GM12874 (cell line): ENCODE measurements around the gene UPF2.

Experiments used
- TF ChIP-seq, protein P1 (sequence below): IDR thresholded peaks from 2 replicates; pipeline ENCODE4 v1.5.1; 2011; ENCODE audit warnings: low read depth, mild to moderate bottlenecking, control low read depth, low read length, moderate library complexity; ENCODE audit not compliant: insufficient read depth

The UPF2 gene

DNA sequence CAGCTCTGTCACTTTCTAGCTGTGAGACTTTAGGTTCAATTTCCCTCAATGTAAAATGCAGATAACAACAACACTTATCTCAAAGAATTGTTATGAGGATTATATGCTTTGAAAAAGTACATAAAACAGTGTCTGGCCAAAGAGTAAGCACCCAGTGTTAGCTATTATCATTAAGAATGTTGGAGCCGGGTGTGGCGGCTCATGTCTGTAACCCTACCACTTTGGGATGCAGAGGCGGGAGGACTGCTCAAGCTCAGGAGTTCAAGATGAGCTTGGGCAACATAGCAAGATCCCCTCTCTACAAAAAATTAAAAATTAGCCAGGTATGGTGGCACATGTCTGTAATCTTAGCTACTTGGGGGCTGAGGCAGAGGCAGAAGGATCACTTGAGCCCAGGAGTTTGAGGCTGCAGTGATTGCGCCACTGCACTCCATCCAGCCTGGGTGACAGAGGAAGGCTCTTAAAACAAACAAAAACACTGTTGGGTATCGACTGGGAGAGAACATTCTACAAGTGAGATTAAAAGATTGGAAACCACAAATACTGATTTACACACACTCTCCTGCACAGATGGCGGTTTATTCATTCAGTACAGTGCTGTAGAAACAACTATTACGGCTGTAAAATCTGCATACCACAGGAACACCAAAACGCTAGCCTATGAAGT lies 112.2 kb downstream of the UPF2 start:
- TF ChIP-seq, protein P1, sequence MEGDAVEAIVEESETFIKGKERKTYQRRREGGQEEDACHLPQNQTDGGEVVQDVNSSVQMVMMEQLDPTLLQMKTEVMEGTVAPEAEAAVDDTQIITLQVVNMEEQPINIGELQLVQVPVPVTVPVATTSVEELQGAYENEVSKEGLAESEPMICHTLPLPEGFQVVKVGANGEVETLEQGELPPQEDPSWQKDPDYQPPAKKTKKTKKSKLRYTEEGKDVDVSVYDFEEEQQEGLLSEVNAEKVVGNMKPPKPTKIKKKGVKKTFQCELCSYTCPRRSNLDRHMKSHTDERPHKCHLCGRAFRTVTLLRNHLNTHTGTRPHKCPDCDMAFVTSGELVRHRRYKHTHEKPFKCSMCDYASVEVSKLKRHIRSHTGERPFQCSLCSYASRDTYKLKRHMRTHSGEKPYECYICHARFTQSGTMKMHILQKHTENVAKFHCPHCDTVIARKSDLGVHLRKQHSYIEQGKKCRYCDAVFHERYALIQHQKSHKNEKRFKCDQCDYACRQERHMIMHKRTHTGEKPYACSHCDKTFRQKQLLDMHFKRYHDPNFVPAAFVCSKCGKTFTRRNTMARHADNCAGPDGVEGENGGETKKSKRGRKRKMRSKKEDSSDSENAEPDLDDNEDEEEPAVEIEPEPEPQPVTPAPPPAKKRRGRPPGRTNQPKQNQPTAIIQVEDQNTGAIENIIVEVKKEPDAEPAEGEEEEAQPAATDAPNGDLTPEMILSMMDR, result no peak

DNA sequence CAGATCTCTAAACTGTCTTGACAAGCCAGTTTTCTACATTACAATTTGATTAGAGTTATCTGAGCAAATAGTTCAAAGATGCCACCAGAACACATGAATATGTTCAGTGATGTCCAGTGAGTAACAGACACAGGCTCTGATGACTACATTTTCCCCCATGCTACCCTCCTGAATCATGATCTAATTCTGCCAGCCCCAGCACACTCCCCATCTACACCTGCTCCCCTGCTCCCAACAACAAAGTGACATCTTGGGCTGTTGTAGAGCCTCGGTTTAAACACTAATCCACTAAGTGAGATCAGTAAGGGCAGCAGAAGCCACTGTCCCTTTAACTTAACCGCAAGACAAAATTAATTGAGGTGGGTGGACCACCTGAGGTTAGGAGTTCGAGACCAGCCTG lies 114.9 kb downstream of the UPF2 start:
- TF ChIP-seq, protein P1, result no peak

DNA sequence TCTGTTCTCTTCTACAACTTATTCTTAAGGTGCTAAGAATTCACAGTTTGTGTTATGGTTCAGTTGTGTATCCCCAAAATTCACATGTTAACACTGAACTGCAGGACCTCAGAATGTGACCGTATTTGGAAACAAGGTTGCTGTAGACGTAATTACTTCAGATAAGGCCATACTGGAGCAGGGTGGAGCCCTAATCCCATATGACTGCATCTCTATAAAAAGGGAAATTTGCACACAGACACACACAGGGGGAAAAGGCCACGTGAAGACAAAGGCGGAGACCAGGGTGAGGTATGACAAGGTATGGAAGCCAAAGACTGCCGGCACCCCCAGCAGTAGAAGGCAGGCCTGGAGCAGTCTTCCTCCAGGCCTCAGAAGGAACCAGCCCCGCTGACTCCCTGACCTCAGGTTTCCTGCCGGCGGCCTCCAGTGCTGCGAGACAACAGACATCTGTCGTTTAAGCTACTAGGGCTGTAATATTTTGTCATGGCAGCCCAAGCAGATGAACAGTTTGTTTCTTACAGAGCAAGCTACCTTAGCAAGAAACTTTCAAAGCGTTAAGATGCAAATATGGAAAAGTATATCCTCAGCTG lies 120.7 kb downstream of the UPF2 start:
- TF ChIP-seq, protein P1, result no peak

DNA sequence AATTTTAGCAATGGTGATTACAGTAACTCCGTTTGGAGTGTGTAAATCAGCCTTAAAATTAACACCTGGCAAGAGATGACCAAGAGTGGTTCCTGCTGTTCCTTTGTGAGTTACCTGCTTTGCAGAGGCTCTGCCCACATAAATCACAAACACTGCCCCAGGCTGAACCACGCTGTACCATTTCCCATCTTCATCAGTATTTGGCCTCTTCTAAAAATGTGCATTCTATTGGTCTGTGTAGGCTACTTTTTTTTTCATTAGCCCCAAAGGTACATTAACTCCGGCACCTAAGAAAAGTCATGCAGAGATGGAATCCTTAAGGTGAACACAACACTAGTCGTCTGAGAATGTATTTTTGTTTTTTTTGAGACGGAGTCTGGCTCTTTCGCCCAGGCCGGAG lies 123.3 kb downstream of the UPF2 start:
- TF ChIP-seq, protein P1, result no peak

DNA sequence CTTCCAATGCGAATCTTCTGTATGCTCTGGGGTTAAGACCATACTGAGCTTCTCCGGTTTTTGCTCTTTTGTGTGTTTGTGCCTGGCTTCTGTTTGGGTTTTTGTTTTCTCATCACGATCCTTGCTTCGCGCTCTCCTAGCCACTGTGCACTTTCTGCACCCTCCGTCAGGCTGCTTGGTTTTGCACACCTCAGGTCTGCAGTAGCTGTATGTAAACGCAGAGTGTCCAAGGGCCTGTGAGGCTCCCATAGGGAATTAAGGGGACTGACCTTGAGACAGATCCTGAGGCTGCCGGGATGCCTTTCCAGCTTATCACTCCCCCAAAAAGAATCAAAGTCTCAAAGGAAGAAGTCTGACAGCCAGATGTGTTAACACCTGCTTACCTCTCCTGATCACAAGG lies 124.2 kb downstream of the UPF2 start:
- TF ChIP-seq, protein P1, result no peak

DNA sequence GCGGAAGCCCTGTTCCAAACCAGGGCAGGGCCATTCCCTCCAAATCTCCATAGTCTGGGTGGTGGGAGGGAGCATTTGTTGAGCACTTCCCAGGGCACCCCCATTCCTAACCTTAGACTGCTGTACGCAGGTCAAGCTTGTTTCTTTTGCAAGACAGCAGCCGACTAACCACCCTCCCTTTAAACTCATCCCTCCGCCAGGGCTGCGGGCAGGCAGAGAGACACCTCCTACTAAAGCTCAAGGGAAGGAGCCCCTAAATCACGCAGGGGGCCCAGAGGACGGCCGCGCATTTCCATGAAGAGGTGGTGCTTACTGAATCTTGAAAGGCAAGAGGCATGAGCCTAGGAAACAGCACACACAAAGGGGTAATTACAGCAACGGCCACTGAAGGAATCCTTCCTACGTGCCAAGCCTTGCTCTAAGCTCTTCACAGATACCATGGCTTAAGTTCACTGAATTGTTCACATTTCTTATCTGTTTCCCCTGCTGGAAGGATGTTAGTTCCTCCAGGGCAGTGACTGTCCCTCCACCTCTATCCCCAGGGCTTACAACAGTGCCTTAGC lies 129.4 kb downstream of the UPF2 start:
- TF ChIP-seq, protein P1, result no peak

DNA sequence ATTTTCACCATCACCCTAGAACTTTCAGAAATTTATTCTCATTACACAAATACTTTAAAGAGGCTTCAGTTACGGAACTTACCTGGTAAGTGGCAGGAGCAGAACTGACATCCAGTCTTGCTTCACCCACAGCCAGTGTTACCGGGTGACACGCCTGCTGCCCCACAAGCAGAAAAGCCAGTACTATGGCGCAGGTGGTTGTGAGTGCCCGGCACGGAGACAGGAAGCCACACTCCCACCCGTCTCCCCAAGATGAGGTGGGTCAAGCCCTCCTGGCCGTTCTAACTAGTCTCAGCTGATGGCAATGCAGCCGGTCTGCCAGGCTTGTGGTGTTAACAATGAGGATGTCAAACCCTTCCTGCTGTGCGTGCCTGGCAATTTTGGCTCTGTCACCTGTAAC lies 132.5 kb downstream of the UPF2 start:
- TF ChIP-seq, protein P1, result no peak
